Effector CD8-positive, alpha-beta T cell (primary cell): ENCODE results near the gene WNT11.

Experiments used
- DNase-seq: peaks from one replicate; lab custom pipeline; 2025; lab: John Stamatoyannopoulos, UW

The WNT11 gene

GRCh38 chr11:76218449-76219178 lies 12.3 kb upstream of the WNT11 start:
- no peak for DNase-seq

- no peak for DNase-seq
Observed at GRCh38 chr11:76217653-76218160, 11.4 kb upstream of the WNT11 start.

DNA sequence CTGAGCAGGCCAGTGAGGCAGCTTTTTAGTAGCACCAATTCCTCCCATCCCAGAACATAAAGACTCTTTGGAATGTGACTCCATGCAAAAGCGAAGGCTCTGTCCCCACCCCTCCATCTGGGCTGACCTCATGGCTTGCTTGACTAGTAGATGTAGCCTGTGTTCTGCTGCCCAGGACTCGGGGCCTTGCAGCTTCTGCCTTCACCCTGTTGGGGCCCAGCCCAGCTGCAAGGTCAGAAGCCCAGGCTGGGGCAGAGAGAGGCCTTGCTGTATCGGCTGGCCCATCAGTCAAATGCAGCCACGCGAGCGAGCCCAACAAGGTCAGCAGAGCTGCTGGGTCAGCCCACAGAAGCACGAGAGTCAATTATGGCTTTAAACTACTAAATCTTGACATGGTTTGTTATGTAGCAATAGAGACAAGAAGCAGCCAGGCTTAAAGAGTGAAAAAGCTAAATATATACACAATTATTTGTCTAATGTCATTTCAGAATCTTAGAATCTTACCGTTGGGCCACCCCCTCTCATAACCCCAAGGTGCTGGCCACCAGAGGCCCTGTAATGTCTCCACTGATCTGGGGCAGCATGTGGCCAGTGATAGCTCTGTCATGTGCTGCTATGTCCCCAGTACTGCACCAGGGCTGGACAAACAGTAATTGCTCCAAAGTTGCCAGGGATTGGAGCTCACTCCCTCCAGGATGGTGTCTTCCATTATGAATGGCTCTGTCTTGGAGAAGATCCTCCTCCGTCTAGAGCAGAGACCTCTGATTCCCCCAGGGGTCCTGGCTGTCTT lies 10.4 kb upstream of the WNT11 start:
- DNase-seq = no peak

DNA sequence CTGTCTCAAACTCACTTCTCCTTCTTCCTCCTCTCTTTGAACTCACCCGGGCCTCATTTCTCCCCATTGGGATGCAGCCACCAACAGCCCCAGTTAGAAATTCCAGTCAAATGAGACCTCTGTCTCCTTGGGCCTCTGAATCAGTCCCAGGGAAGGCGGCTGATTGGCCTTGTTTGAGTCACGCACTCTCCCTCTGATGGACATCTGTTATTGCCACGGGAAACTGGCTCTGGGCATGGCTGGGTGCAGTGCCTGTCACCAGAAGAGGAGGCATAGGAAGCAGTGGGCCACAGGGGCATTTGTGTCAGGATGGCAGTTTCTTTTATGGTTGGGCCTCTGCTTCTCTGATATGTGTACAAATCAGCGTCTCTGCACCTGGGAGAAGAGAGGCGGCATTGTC lies 9.6 kb upstream of the WNT11 start:
- DNase-seq = no peak

DNA sequence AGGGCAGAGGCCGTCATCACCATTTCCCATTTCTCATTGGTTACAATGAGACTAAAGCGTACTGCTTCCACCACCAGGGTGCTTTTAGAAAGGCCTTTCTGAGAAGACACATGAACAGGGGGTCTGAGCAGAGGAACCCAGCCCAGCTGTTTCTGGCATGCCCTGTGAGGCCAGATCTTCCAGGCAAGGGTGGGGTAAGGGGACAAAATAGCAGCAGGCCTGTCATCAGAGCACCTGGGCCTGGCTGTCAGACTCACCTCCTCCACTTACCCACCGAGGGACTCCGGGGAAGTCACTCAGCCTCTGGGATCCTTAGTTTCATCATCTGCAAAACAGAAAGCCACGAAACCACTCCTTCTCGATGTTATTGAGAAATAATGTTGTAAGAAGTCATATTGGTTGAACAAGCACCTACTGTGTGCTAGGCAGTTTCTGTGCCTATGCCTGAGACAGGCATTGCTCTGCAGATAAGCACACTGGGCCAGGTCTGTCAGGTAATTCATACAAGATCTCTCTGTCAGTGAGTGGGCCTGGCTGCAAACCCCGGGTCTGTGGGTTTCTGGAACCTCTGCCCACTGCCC lies 8.8 kb upstream of the WNT11 start:
- no peak for DNase-seq

- DNase-seq = no peak
Observed at GRCh38 chr11:76214186-76214585, 7.9 kb upstream of the WNT11 start.

DNA sequence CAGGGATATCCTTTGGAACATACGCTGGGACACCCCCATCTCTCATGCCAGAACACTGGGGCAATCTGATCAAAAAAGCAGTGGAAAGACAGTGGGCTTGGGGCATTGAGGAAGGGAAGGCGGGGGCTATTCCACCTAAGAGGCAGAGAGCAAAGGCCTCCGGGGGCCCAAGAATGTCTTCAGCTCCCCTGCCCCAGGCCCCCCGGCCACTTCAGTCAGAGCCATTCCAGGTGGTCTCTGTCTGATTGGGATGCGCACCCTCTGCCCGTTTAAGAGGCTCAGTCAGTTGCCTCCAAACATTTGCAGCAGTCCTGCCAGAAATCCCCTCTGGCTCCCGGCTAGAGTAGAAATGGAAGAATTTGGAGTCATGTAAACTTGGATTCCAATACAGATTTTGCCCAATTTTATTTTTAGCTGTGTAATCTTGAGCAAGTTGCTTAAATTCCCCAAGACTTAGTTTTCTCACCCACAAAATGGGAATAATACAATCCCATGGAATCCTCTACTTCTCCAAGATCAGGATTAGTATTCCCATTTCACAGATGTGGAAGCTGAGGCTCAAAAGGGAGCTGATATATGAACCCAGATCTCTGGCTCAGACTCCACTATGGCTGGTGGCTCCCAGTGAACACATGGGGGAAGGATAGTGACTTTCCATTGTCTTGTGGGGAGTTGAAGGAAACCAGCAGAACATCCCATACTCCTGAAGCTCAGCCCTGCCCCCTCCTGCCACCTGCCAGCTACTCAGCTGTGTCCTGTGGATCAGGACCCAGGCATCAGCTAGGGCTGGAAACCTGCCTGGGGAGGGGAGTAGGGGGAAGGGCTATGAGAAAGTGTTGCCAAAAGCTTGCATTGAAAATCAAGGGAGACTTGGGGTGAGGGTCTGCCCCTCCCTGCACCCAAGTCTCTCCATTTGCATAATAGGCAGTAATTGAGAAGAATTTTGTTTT lies 6.1 kb upstream of the WNT11 start:
- DNase-seq = no peak

- DNase-seq = no peak
Observed at GRCh38 chr11:76210931-76211851, 4.9 kb upstream of the WNT11 start.

DNA sequence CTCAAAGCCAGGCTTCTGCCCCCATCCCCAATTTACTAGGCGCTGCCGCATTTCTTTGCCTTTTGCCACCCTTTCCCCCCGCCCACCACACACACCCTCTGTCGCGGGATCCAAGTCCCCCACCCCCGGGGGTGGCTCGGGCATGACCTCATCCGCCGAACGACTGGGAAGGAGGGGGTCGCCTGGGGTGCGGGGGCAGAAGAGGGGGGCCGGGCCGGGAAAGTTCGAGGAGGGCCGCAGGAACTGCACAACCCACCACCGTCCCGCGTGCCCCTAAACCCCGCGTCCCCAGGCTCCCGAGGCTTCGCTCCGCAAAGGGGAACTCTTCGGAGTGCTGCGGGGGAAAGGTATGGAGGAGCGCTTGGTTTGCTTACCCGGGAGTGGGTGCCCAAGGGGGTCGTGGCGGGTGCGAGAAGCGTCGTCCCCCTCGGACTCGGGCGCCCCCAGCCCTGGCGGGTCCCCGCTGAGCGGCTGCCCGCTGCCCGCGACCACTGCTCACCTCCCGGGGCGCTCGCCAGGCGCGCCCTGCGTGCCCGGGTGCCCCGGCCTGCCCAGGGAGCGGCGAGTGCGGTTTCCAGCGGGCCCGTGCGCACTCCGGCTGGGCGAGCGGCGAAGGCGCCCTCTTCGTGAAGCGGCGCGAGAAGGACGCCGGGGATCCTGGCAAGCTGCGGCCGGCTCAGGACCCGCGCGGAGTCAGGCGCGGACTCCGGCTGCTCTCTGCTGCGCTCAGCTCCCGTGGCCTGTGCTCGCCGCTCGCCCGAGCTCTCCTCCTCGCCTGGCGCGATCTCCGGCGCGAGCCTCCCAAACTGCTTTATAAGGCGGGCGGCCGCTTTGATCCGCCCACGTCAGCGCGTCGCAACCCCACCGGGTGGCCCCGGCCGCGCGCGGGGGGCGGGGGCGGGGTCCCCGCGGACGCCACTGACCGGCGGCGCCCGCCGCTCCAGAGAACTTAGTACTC lies 4.0 kb upstream of the WNT11 start:
- peak; percentile 30 for DNase-seq

DNA sequence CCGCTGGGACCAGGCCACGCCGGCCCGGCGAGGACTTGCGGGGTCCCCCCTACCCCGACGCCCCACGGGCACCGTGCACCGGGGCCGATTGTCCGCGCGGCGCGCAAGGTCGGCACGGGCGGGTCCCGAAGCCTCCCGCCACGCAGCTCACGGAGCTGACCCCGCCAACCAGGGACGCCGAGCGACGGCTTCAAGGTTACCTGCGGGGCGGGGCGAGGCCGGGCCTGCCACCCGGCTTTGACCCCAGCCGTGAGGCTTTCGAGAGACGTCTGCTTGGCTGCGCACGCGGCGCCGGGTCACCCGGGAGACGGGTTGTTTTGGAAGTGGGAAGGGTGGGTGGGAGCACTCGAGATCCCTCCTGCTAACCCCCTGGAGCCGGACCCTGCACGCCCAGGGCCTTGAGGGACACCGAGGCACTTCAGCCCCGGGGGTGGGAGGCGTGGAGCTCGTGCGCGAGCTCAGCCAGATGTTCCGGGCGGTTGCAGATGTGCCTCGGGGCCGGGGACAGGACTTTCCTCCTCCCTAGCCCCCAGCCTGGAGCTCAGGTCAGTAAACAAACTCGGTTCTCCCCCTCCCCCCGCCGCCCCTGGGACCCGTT lies 3.2 kb upstream of the WNT11 start:
- DNase-seq = no peak

DNA sequence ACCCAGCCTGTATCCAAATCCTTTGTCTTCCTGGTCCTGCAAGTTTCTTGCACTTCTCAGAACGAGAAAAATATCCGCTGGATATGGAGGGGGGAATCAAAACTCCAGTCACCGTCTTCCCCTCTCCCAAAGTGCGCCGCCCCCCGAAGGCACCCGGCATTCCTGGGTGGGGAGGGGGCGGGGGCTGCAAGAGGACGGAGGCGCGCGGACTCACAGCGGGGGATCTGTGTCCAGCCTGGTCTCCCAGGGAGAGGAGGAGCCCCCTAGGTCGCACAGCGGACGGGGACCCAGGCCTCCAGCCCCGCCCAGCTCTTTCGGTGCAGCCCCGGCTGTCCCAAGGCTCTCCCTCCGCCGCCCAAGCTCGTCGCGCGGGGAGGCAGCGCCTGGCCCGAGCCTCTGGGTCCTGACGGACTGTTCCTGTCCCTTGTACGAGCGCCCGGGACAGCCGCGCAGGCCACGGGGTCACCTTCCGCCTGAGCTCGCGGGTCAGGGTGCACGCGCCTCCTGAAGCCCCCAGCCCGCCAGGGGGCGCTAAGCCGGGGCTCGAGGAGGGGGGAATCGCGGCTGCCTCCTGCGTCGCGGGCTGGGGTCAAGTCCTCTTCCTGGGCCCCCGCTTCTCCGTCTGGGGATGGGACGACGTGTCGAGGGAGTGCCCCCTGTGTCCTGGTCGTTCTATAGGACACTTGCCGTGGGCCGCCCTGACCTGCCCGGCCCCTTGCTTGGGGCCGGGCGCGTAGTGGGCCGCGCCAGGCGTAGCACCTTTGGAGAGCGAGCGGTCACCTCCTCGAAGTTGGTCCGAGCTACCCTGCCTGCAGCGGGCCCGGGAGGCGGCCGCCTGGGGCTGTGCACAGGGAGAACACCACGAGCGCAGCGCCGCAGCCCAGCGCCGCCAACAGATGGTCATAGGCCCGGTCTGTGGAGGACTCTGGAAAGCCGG lies 2.4 kb upstream of the WNT11 start:
- peak; percentile 71 for DNase-seq

DNA sequence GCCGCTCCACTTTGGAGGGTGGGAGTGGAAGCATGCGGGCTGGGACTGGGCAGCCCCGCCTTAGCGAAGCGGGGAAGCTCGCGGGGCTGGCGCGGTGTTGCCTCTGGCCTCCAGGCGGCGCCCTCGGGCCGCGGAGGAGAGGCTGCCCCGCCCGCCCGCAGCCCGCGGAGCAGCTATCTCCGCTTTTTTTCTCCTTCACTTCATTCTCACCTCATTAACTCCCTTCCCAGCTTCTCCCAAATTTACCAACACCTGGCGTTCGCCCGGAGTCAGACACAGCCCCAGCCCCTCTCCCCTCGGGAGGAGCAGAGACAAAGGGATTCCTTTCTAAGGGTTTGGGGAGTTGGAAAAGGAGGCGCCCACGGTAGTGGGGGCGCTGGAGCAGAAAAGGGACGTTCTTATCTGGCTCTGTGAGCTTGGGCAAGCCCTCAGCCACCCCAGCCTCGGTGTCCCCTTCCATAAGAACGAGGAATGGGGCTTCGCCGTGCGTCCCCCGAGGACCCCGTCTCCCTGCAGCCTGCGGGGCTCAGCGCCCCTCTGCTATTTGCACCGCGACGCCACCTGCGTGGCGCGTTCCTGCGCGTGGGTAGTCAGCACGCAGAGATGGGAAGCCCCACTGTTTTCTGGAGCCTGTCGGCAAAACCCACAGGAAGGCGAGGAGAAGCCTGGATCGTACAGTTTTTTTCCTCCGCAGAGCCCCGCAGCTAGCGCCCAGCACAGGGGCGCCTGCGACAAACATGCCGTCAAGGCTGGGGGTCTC lies 1.5 kb upstream of the WNT11 start:
- peak; percentile 67 for DNase-seq

DNA sequence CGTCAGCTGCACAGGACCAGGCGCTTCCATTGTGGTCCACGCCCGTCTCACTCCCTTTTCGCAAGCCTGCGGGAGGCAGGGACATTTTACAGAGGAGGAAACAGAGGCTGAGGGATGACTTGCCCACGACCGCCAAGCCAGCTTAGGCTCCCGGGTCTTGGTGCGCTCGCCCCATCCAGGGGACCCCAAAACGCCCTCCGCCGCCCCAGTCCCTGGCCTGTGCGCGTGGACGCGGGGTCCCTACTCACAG lies 300 bp downstream of the WNT11 start:
- no peak for DNase-seq

- DNase-seq = no peak
Observed at GRCh38 chr11:76205252-76206076, 838 bp downstream of the WNT11 start.

DNA sequence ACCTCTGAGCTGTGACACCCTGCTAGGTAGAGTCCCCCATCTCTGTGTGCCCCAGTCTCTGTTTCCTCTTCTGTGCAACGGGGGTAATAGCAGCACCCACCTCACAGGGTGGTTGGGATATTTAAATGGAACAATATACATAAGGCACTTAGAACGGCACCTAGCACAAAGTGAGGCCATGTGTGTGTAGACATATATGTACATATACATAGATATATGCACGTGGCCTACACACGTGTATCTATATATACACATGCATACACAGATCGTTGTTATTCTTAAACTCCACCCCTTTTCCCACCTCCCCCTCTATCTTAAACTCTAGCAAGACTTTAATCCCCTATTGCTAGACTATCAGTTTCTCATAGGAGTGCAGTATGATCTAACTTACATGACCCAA lies 2.4 kb downstream of the WNT11 start:
- DNase-seq = no peak

GRCh38 chr11:76203131-76203925 lies 3.0 kb downstream of the WNT11 start:
- no peak for DNase-seq
